ENCODE results near the gene OR52N5.

The OR52N5 gene

DNA sequence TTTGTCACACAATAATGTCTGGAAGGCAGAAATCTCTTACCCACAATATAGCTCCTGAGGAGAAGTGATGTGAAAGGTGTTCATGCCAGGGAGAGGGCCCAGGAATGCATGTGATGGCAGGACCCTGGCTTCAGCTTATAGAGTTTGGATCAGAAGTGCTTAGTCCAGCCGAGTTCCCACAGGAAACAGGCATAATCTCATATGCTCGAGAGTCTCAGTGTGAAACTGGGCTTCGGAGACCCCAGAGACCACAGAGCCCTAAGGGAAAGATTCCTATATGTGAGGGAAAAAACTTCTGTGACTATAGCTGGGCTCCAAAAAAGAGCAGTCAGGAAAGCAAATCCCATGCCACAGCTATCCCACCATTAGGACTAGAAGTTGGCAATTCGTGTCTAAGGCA is at the start of gene OR52N5:
Gene OR52N5 (minus strand): TSS at position 101 of the 400 bp plus-strand sequence. CDS start 4,721 bp downstream, outside the sequence.
- no peak for DNase-seq (ENCODE audit: low read depth in 2 of 2)

DNA sequence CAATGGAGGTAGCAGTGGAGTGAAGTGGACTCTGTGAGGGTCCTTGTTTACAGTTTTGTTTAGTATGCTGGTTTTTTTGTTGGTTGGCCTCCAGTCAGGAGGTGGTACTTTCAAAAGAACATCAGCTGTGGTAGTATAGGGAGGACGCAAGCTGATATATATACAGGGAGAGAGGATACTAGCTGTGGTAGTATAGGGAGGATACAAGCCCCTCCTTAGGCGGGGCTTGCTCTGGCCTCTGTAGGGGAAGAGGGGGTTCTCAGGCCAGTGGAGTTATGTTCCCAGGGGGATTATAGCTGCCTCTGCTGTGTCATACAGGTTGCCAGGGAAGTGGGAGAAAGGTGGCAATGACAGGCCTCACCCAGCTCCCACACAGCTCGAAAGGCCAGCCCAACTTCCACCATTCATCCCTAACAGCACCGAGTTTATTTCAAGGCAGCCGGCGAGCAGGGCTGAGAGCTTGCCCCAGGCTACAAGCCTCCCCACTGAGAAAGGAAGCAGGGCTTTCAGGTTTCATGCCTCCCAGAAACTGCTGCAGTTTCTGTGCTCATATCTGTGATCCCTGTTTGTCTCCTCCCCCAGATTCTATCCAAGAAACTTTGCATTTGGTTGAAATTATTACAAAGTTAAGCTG is 48.2 kb upstream of the OR52N5 start:
- no peak for DNase-seq (ENCODE audit: low read depth in 2 of 2)

DNA sequence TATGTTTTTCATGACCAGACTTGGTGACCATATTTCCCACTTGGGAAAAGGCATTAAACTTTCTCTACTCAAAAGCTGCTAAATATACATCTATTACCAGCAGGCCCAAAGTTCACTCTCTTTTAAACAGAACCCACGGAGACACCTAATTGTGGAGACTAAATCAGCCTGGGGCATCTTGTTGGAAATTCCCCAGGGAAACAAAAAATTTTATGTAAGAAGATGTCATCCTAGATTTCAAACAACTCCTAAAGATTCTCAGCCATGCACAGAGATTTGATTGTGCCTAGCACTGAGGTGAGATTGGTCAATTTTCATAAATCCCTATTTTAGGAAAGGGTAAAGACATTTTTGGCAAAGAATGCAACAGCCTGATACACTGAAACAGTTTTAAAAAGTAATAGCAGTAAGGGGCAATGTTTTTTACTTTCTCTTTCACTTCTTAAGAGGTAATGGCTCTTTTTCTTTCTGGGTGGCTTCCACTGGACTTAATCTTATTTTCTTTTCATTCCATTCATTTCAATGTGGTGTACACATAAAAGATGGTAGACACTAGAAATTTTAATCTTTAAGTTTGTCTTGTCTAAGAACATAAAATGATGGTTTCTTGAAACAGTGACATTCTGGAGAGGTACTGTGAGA is 35.2 kb upstream of the OR52N5 start:
- DNase-seq (ENCODE audit: low read depth in 2 of 2): no peak

DNA sequence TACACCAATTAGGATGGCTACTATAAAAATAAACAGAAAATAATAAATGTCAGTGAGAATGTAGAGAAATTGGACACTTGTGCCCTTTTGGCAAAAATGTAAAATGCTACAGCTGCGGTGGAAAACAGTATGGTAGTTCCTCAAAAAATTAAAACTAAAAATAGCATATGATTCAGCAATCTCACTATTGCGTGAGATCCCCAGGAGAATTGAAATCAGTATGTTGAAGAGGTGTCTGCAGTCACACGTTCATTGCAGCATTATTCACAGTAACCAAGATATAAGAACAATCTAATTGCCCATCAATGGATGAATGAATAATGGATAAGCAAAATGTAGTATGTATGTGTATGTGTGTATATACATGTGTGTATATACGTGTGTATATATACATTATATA is 32.4 kb upstream of the OR52N5 start:
- no peak for DNase-seq (ENCODE audit: low read depth in 2 of 2)

DNA sequence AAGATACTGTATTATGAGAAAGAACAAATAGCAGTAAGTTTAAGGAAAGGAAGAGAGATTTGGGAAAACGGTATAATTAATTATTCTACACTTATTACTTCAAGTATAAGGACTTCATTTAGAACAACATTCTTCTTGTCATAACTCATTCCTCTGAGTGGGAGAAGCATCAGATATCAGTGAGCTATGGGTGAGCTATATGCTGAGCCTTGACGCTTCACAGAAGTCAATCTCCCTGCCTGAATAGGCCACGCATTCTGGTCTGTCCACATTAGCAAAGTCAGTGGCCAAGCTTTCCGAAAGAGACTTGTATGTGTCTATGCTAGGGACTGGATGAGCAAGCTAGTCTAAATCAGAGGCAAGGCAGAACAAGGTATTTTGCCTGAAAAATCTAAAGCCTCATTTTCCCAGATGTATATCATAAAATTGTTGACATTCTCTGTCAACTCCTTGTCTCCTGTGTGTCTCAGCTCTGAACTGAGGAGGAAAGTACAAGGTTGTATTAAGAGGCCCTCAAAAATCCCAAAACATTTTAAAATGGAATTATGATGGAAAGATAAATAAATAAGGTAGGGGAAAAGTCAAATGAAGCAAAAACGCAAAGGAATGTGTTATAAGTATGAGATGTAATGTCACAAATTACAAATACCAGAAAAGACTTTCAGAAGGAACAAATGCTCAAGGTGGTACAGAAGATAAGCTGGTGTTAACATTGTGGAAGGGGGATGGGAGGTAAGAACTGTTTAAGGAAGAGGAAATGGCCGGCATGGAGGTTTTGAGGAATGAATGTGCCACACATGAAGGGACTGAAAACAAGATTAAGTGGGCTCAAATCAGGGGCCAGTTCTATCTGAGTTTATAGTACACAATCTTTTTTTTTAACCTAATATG is 27.0 kb upstream of the OR52N5 start:
- DNase-seq (ENCODE audit: low read depth in 2 of 2): no peak

DNA sequence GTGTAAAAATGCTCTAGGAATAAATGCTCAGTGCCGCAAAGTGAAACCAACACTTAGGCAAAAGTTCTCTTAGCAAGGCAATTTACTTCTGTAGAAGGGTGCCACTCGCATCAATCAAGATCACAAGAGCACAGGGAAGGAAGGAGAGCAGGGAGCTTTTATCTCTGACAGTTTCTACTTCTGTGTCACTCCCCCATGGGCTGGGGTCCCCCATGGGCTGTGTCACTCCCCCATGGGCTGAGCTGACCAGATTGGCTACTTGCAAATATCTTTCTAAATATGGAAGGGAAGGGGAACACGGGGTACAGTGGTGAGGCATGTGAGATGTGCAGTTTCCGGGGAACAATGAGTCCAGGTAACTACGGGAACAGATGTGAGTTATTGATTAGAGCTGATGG is 26.0 kb upstream of the OR52N5 start:
- DNase-seq (ENCODE audit: low read depth in 2 of 2): peak in 1 of 2 donors; percentile 0

DNA sequence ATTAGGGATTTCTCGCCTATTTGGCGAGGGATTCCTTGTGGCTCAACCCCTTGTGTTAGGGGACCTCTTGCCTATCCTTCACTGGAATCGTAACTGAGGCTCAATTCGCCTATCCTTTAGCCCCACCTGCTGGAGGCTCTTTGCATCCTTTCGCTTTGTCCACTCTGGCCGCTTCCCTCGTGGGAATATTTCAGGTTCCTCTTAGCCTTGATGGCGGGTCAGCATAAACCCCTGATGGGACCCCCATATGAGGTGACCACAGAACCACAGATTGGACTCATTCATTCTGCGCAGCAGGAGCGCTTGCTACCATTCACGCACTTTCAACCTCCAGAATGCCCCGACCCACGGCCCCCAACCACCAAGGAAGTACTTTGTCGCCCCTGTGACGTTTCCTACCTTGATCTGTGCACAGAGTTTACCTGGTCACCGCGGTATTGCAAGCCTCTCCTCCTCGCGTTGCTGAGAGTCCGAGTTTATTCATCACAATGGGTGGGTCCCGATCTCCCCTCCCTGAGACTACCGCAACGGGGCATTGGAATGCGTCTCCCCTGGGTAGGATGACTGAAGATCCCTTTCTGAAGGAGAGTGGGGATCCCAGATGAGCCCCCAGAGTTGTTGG is 25.5 kb upstream of the OR52N5 start, which contains the start of gene OR52N2:
Gene OR52N2 (plus strand): TSS at position 425 of the 622 bp plus-strand sequence. CDS start 11,412 bp downstream, outside the sequence.
- DNase-seq (ENCODE audit: low read depth in 2 of 2): peak; percentile 21 to 60

DNA sequence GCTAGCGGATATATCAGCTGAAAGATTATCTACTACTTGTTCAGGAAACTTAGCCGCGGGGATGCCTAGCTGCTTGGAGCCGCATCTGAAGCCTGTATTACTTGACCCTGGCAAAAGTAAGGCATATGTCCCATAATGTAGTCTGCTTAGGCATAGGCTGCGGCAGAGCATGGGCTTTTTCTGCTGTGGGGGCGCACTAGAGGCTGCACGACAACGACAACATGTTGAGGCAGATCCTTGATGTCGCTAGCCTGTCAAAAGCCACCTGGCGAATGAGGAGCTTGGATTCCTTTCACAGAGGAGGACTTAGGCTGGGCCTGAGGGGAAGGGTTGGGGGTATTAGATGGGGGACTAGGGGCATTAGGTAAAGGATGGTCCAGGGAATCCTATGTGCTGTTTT is 24.4 kb upstream of the OR52N5 start:
- no peak for DNase-seq (ENCODE audit: low read depth in 2 of 2)

DNA sequence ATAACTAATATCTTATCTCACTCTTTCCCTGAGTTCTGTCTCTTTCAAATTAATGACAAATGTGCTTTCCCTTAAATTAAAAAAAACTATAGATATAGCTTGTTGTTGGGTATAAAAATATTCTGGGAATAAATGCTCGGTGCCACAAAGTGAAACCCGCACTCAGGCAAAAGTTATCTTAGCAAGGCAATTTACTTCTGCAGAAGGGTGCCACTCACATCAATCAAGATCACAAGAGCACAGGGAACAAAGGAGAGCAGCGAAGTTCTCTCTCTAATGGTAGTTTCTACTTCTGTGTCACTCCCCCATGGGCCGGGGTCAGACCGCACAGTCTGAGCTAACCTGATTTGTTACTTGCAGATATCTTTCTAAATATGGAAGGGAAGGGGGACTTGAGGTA is 20.8 kb upstream of the OR52N5 start:
- DNase-seq (ENCODE audit: low read depth in 2 of 2): no peak

DNA sequence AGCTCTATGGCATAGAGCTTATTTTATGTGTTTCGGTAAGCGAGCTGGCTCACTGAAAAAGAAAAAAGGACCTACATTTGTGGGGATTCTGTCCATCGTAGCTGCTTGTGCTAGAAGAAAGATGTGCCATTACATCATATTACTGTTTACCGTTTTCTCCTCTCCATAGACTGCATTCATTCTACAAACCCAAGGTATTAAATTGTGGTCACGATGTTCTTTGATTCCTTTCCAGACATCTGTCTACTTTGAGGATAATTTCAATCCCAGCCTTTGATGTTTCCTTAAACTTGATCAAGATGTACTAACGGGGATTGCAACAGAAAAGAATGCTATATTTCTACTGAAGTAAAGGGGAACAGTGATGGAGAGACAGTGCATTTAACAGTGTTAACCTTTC is 13.4 kb upstream of the OR52N5 start:
- no peak for DNase-seq (ENCODE audit: low read depth in 2 of 2)

DNA sequence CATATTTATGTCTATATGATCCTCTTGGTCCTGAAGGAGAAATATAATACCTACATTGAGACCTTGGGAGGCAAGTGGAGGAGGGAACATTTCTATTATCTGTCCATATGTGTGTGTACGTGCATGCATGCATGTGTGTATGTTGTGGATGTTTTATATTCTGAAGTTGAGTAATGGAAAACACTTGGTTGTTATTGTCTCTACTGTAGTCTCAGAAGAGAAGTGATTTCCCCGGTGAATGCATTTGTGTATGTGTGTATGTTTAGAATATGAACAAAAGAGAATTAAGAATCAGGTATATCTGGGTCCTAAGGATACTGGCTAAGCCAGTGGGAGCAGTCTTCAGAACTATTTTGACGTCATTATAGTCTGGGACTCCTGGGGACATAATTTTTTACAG is 8.0 kb upstream of the OR52N5 start, which contains the start of gene OR52N1:
Gene OR52N1 (minus strand): TSS at position 101 of the 400 bp plus-strand sequence. CDS start 2,449 bp downstream, outside the sequence.
- no peak for DNase-seq (ENCODE audit: low read depth in 2 of 2)

DNA sequence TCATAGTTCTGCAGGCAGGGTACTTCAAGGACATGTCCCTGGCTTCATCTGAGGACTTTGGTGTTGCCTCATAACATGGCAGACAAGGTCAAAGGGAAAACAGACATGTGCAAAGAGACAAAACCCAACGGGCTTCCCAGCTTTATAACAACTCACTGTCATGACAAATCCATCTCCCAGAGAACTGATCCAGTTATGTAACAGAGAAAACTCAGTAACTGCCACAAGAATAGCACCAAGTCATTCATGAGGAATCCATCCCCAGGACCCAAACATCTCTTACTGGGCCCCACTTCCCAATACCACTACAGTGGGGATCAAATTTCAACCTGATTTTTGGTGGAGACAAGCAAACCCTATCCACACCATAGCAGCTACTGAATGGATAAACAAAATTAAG is 16.1 kb downstream of the OR52N5 start:
- no peak for DNase-seq (ENCODE audit: low read depth in 2 of 2)

DNA sequence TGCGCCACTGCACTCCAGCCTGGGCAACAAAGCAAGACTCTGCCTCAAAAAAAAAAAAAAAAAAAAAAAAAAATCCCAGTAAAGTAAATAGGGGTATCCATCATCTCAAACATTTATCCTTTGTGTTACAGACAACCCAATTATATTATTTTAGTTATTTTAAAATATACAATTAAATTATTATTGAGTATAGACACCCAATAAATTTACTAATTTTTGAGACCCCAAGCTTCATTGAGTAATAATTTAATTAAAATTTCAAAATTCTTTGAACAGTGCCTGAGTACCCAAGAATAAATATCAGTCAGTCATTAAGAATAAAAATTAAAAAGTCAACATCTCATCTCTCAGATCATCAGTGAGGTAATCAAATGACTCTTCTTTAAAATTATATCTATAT is 29.2 kb downstream of the OR52N5 start, which contains the start of gene OR52N4:
Gene OR52N4 (plus strand): TSS at position 301 of the 400 bp plus-strand sequence. CDS start 498 bp downstream, outside the sequence.
- no peak for DNase-seq (ENCODE audit: low read depth in 2 of 2)

DNA sequence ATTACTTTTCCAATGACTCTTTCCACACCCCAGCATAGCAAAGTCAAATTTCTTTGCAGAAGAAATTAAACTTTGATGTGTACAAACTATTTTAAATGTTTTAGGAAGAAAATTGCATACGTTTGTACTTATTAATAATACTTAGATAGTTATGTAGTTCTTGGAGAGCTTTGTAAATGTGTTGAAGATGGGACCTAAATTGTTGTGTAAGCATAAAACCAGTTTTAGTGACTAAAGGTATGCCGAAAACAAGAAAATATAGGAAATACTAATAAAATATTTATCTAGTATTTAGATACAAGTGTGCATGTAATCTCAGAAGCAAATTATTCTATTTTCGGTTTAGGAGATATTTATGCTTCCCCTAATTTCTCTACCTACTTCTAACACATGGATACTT is 33.3 kb downstream of the OR52N5 start:
- DNase-seq (ENCODE audit: low read depth in 2 of 2): no peak

DNA sequence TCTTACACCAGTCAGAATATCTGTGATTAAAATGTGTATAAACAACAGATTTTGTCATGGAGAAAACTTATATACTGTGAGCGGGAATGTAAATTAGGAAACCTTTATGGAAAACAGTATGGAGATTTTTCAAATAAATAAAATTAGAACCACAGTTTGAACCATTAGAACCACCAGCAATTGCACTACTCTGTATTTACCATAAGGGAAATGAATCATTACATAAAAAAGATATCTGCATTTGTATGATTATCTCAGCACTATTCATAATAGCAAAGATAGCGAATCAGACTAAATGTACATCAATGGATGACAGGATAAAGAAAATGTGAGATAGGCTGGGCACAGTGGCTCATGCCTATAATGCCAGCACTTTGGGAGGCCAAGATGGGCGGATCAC is 36.5 kb downstream of the OR52N5 start:
- no peak for DNase-seq (ENCODE audit: low read depth in 2 of 2)

DNA sequence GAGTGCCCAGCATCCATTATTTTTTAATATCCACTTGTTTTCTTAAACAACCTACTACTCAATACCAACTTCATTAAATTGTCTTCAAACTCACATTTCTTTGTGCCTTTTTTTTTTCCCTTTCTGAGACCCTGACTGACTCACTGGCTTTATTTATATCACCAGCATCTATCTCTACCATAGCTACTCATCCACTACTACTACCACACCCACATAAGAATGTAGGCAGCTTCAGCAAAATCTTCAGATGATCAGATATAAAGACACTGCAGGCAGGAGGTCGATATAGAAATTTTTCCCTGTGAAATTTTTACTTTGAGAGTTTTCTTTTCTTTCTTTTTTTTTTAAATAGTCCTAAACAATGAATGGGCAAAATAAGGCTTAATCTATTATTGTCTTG is 44.7 kb downstream of the OR52N5 start:
- DNase-seq (ENCODE audit: low read depth in 2 of 2): no peak

DNA sequence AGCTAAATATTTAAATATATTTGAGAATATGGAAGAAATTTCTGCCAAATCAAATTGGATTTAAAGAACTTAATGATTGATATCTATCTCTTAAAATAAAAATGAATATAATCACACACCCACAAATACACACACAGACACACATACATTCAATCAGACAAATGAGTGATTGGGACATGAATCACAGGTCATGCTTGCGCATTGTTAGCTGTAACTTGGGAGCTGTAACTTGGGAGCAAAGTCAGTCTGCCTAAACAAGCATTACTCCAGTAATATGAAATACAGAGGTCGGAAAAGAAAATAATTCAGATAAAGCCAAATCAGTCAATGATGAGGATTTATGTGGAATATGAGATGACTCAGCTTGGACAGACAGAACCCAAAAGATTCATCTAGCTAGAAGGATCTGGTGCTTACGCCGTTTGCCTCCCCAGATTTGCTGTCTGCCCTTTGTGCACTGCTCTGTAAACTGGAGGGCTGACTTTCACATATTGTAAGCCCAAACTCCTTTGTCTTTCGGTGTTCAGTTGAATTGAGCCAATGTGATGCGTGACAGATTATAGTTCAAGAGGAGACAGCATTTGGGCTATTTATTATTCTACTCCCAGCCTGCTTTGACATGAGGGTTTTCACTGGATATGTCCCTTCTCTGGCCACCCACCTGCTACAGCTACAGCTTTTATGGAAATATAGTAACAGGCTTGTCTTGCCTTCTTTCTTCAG is 45.3 kb downstream of the OR52N5 start:
- DNase-seq (ENCODE audit: low read depth in 2 of 2): no peak

DNA sequence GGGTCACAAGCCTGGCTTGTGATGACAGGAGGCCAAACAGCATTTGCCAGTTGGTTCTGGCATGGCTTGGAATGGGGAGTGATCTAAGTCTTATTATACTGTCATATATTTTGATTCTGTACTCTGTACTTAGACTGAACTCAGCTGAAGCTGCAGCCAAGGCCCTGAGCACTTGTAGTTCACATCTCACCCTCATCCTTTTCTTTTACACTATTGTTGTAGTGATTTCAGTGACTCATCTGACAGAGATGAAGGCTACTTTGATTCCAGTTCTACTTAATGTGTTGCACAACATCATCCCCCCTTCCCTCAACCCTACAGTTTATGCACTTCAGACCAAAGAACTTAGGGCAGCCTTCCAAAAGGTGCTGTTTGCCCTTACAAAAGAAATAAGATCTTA is 46.1 kb downstream of the OR52N5 start:
- DNase-seq (ENCODE audit: low read depth in 2 of 2): no peak

DNA sequence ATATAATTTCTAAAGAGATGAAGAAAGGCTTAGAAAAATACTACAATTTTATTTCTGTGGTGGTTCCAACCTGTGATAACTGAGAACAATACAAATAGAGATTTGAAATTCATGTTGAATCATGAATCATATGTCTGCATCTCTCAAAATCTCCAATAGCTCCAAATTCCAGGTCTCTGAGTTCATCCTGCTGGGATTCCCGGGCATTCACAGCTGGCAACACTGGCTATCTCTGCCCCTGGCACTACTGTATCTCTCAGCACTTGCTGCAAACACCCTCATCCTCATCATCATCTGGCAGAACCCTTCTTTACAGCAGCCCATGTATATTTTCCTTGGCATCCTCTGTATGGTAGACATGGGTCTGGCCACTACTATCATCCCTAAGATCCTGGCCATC is 46.8 kb downstream of the OR52N5 start, which contains the start of gene OR56B1:
Gene OR56B1 (plus strand): TSS at position 53 of the 400 bp plus-strand sequence. CDS start 69 bp downstream, at position 122.
- DNase-seq (ENCODE audit: low read depth in 2 of 2): no peak

DNA sequence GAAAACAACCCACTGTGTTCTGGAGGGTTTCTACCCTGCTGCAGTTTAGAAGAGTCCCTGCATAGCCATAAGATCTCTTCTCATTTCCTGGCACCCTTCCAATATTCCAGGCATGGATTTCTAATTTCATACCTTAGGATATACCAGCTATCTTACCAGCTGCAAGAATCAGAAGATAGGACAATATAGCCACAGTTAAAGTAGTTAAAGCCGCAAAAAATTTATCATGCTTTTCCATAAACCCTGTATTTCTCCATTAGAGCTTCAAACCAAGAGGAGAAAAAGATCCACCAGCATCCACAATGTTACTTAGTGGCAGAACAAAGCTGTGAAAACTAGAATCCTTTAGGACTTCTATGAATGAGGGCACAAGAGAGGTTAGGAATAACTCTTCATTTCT is 55.5 kb downstream of the OR52N5 start:
- DNase-seq (ENCODE audit: low read depth in 2 of 2): no peak

DNA sequence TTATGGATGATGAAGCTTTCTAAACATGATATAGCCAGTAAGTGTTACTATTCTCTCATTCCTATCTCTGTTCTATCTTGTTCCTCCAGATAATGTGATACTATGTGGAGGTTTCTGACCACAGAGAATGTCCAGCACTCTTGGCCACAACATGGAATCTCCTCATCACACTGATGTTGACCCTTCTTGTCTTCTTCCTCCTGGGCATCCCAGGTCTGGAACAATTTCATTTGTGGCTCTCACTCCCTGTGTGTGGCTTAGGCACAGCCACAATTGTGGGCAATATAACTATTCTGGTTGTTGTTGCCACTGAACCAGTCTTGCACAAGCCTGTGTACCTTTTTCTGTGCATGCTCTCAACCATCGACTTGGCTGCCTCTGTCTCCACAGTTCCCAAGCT is 56.8 kb downstream of the OR52N5 start:
- DNase-seq (ENCODE audit: low read depth in 2 of 2): no peak
